Transverse colon (tissue), 4 donors: ENCODE measurements around the gene MTHFS. TPM values are rescaled to one million over a fixed set of nuclear protein-coding genes. Genes with fewer than 3 reads are reported as not detected.

Experiments
- DNase-seq: peaks from one replicate; pipeline ENCODE4 v3.0.0-alpha.2; 2019
- H3K27ac ChIP-seq, 4 donors: fragments of 200-600 bp; sonication (generic); 2 replicates each; pipeline ENCODE4 v1.5.1; 2016 to 2018; ENCODE audit warnings: inconsistent platforms in 4 of 4
- H3K27me3 ChIP-seq: fragments of 200-600 bp; sonication (generic); 2 replicates; pipeline ENCODE4 v1.5.1; 2017; ENCODE audit warnings: inconsistent platforms
- H3K36me3 ChIP-seq, 4 donors: fragments of 200-600 bp; sonication (generic); 2 replicates each; pipeline ENCODE4 v1.5.1; 2017 to 2019; ENCODE audit warnings: inconsistent platforms in 4 of 4
- H3K4me1 ChIP-seq, 4 donors: fragments of 200-600 bp; sonication (generic); 2 replicates each; pipeline ENCODE4 v1.5.1; 2017 to 2020; ENCODE audit warnings: inconsistent platforms in 4 of 4
- H3K4me3 ChIP-seq, 4 donors: fragments of 200-600 bp; sonication (generic); 1 replicate in 1 of 4; 2 replicates in 3 of 4; pipeline versions ENCODE4 v1.5.1 to v1.6.1; 2017 to 2019; ENCODE audit warnings: inconsistent platforms in 4 of 4
- H3K9me3 ChIP-seq, 2 donors: fragments of 200-600 bp; sonication (generic); 2 replicates each; pipeline ENCODE4 v1.5.1; 2017 to 2019; ENCODE audit warnings: inconsistent platforms in 2 of 2
- EP300 ChIP-seq: sonication (generic); formaldehyde crosslinking; IDR thresholded peaks from one replicate; pipeline ENCODE4 v1.6.1; 2017; ENCODE audit warnings: antibody characterized with exemption, low read depth
- POLR2A ChIP-seq: fragments of 450-650 bp; IDR thresholded peaks from one replicate; pipeline ENCODE4 v1.6.1; 2016; ENCODE audit warnings: antibody characterized with exemption, mild to moderate bottlenecking, moderate library complexity
- POLR2AphosphoS5 ChIP-seq, 3 donors: sonication (generic); formaldehyde crosslinking; IDR thresholded peaks; one replicate each; pipeline ENCODE4 v1.6.1; 2016; ENCODE audit warnings: antibody characterized with exemption in 3 of 3
- WGBS, 2 donors: methylation state at CpG; one replicate each; pipeline ENCODE4 v1.1.5; 2018; ENCODE audit warnings: low coverage in 1 of 2; 5-methylcytosine and 5-hydroxymethylcytosine counted together
- in situ Hi-C, 4 donors: fragments of 200-750 bp; cut with MboI; loops; one replicate each; pipeline versions ENCODE4 v1.15.0 to v1.15.1; 2017; ENCODE audit warnings: low sequenced_read_pairs in 3 of 4, low pct_ligation_motif_present in 1 of 4, low pct_unique_long_range_greater_than_20kb in 1 of 4
- intact Hi-C: fragments of 100-400 bp; cut with DNase I; formaldehyde crosslinking; loops from one replicate; pipeline ENCODE4 v1.15.1; 2023; ENCODE audit warnings: low total_unique reads
- total RNA-seq, 4 donors: library from RNA; depleted of rRNA; stranded (reverse); fragments of >200 nt; gene quantifications; one replicate each; pipeline ENCODE4 v1.1.0, GENCODE V29; 2016
- TF ChIP-seq, protein P1 (sequence below), 5 experiments: fragments of 200-600 bp in 3 of 5; fragments of 450-650 bp in 2 of 5; sonication (generic) in 3 of 5; IDR thresholded peaks; 1 replicate in 2 of 5; 2 replicates in 3 of 5; pipeline ENCODE4 v1.5.1; 2016 to 2017; ENCODE audit warnings: antibody characterized with exemption in 5 of 5, inconsistent platforms in 3 of 5, mild to moderate bottlenecking in 2 of 5, moderate library complexity in 1 of 5

The MTHFS gene
- total RNA-seq, 4 donors from 2014 or later: 22.1 to 28.7 (median 26.9) TPM; not detected in 1

GRCh38 chr15:79853492-79854328, 43.1 kb downstream of the MTHFS start:
- Histone ChIP-seq H3K36me3 (no peaks in the 10 kb centered on the region), H3K4me3 (no peak overlapping the region), H3K27ac (no peak overlapping the region), H3K4me1 (peaks cover 0 to 2% (median 0%) of the 10 kb centered on the region in 4 donors), H3K9me3 (no peaks in the 10 kb centered on the region), H3K27me3 (no peaks in the 10 kb centered on the region)
- TF ChIP-seq POLR2A: no peak
- TF ChIP-seq, protein P1, sequence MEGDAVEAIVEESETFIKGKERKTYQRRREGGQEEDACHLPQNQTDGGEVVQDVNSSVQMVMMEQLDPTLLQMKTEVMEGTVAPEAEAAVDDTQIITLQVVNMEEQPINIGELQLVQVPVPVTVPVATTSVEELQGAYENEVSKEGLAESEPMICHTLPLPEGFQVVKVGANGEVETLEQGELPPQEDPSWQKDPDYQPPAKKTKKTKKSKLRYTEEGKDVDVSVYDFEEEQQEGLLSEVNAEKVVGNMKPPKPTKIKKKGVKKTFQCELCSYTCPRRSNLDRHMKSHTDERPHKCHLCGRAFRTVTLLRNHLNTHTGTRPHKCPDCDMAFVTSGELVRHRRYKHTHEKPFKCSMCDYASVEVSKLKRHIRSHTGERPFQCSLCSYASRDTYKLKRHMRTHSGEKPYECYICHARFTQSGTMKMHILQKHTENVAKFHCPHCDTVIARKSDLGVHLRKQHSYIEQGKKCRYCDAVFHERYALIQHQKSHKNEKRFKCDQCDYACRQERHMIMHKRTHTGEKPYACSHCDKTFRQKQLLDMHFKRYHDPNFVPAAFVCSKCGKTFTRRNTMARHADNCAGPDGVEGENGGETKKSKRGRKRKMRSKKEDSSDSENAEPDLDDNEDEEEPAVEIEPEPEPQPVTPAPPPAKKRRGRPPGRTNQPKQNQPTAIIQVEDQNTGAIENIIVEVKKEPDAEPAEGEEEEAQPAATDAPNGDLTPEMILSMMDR (IDR thresholded peaks at IDR 0.05): peak; percentile 64 to 93 (median 89)
- intact Hi-C loops (loop anchor here (5.0 kb wide), 1 partner anchor 471 kb away; no protein-coding TSS in a partner anchor), in situ Hi-C loops (loop anchor here in 1 of 4 donors (10.0 kb wide), 1 partner anchor 141 kb away; no protein-coding TSS in a partner anchor)
- WGBS, 2 donors: 45 to 90% methylated on average over 2 to 8 of the region's 8 CpGs
- peak; percentile 60 for DNase-seq

DNA sequence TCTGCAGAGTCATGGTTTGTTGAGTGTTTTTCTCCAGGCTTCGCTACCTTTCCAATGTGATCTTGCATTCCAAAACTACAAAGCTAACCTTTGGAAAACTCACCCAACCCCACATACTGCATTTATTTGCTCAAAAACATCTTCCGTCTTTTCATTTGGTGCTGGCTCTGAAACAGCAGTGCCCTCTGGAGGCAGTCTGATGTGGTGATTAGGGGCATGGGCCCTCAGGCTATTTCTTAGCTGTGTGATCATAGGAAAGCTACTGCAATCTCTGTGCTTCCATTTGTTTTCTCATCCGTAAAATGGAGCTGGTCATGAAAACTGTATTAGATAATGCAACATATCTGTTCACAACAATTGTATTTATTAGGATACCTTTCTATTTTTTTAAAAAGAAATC, 47.0 kb downstream of the MTHFS start:
- Histone ChIP-seq H3K27ac (no peak overlapping the region), H3K36me3 (no peaks in the 10 kb centered on the region), H3K9me3 (no peaks in the 10 kb centered on the region), H3K27me3 (no peaks in the 10 kb centered on the region), H3K4me1 (peaks cover 0 to 2% (median 0%) of the 10 kb centered on the region in 4 donors), H3K4me3 (no peak overlapping the region)
- TF ChIP-seq, protein P1 (IDR thresholded peaks at IDR 0.05): peak in 2 of 5 experiments; percentile 20 to 21
- no peak for TF ChIP-seq POLR2A
- 94% methylated on average over 3 of the region's 3 CpGs for WGBS, 2 donors
- in situ Hi-C loops: loop anchor here in 1 of 4 donors (10.0 kb wide), 1 partner anchor 145 kb away; no protein-coding TSS in a partner anchor
- intact Hi-C loops: loop anchor here (5.0 kb wide), 1 partner anchor 467 kb away; no protein-coding TSS in a partner anchor
- no peak for DNase-seq

GRCh38 chr15:79846539-79846938, 50.3 kb downstream of the MTHFS start:
- intact Hi-C loops (no loop called here), in situ Hi-C loops (no loop called here)
- no peaks in the 10 kb centered on the region for H3K4me1 ChIP-seq
- DNase-seq: no peak
- H3K27me3 ChIP-seq: no peaks in the 10 kb centered on the region
- TF ChIP-seq POLR2A: no peak
- TF ChIP-seq, protein P1 (IDR thresholded peaks at IDR 0.05): no peak
- no peak for TF ChIP-seq POLR2AphosphoS5 (IDR thresholded peaks at IDR 0.05)
- TF ChIP-seq EP300: no peak
- no peak overlapping the region for H3K27ac ChIP-seq
- 94 to 100% methylated on average over 1 to 2 of the region's 2 CpGs for WGBS, 2 donors
- H3K9me3 ChIP-seq: no peaks in the 10 kb centered on the region
- no peaks in the 10 kb centered on the region for H3K36me3 ChIP-seq
- no peak overlapping the region for H3K4me3 ChIP-seq

DNA sequence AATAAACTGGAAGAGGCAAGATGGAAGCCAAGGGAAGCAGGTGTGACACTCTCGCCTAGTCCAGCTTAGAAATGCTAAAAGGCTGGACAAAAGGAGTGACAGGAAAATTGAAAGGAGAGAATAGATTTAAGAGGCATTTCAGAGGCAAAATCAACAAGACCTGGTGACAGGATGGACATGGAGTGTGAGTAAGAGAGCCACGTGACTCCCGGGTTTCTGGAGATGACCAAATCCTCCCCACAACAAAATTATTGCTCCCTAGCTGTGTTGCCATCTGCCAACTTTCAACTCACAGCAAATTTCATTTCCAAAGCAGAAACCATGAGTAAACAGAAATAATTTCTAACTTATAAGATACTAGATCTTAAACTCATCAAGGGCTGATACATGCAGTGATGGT, 52.6 kb downstream of the MTHFS start:
- H3K36me3 ChIP-seq: no peaks in the 10 kb centered on the region
- H3K4me1 ChIP-seq: no peaks in the 10 kb centered on the region
- in situ Hi-C loops (no loop called here), intact Hi-C loops (no loop called here)
- DNase-seq: no peak
- 73 to 93% methylated on average over 3 of the region's 3 CpGs for WGBS, 2 donors
- no peaks in the 10 kb centered on the region for H3K9me3 ChIP-seq
- no peak overlapping the region for H3K4me3 ChIP-seq
- no peak for TF ChIP-seq POLR2A
- TF ChIP-seq, protein P1 (IDR thresholded peaks at IDR 0.05): no peak
- no peak for TF ChIP-seq POLR2AphosphoS5 (IDR thresholded peaks at IDR 0.05)
- TF ChIP-seq EP300: no peak
- no peaks in the 10 kb centered on the region for H3K27me3 ChIP-seq
- H3K27ac ChIP-seq: no peak overlapping the region
